Activated CD4-positive, alpha-beta T cell treated with anti-CD3 and anti-CD28 coated beads, Interleukin-2, amount 50 U/mL, for 16 hours (primary cell): ENCODE data around the gene COX5A.

Experiments
- DNase-seq: peaks from one replicate; pipeline ENCODE4 v3.0.0-alpha.2; 2020

COX5A gene

GRCh38 chr15:74937590-74938371 lies at the start of gene COX5A:
Gene COX5A (minus strand): TSS chr15:74938073. CDS start chr15:74938014, 59 bp downstream.
- DNase-seq, result peak; percentile 95

- DNase-seq, result peak; percentile 86
Measured at GRCh38 chr15:74983725-74984231, 45.9 kb upstream of the COX5A start.

- DNase-seq, result no peak
Measured at GRCh38 chr15:74982183-74982582, 44.3 kb upstream of the COX5A start.

- DNase-seq, result peak; percentile 62
Measured at GRCh38 chr15:74978503-74978902, 40.6 kb upstream of the COX5A start.

DNA sequence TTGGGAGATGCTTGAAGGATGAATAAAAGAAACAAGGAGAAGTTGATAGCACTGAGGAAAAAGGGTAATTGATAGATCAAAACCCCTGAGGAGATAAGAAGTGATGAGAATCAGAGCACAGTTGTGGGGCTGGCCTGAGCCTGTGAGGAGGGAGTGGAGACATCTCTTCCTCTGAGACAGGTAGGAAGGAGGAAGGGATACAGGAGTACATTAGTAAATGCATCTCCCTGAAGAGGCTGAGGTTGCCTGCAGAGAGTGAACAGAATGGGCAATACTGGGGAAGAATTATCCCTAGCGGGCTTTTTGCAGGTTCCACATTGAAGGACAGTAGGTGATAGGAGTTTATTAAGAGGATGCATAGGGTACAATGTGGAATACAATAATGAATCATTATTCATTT lies 40.2 kb upstream of the COX5A start:
- no peak for DNase-seq

DNA sequence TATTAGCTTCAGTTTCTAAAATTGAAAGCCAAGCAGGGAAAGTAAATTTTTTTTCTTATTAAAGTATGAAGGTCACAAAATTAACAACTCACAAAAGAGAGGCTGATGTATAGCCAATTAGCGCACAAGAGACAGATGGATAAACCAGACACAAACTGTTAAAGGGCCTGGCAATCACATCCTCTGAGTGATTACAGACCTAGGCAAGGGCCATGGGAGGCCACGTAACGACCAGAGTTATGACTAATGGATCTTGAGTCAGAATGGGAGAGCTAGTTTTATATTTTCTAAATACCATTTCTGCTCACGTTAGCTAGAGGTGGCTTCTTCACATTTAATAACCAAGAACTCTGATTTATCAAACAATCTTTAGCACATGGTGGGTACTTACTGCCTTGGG lies 39.7 kb upstream of the COX5A start:
- DNase-seq, result peak; percentile 80

DNA sequence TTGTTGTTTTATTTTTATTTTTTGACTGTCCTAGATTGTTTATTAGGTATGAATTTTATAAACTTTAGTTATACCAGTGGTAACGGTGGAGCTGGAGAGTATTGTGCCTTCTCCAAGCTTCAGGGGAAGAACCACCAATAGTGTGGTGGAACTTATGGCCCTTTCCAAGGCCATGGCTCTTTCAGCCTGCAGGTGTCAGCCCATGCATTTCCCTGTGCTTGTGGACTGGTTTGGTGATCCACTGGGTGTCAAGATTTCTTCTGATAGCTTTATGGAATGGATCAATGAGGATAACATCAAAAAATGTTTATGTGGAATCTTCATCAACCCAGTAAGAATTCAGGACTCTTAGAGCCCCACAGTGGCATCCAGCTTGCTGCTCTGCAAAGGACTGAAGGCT lies 38.3 kb upstream of the COX5A start:
- no peak for DNase-seq

GRCh38 chr15:74967670-74968069 lies 29.8 kb upstream of the COX5A start:
- no peak for DNase-seq

GRCh38 chr15:74964794-74965193 lies 26.9 kb upstream of the COX5A start:
- no peak for DNase-seq

DNA sequence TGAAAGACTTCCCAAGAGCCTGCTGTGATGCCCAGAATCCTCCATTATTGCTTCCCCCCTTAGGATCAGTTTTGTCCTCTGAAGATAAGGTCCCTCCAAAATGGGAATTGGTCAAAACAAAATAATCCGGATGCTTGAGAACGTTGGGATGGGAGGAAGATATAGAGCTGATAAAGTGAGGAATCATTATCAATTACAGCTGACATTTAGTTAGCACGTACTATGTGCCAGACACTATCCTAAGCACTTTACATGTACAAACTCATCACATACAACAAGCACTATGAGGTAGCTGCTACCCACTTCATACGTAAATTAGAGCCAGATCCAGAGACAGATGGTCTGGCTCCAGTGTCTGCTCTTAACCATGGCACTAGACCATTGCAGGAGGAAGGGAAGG lies 25.3 kb upstream of the COX5A start:
- no peak for DNase-seq

DNA sequence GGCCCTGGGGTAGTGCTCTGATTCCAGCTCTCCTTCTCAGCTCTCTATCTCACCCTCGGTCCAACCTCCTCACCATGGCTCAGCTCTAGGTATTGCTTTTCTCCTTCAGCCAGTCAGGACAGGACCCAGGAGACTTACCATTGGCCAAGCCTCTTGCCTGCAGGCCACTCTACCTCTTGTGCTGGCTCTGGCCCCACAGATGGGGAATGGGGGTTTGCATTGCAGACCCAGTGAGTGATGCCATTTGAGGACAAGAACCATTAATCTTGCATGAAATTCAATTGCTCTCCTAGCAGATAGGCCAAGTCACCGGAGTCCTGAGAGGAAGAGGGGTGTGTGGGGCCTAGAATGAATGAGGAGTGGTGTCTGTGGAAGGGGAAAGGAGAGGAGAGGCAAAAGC lies 24.8 kb upstream of the COX5A start:
- no peak for DNase-seq

DNA sequence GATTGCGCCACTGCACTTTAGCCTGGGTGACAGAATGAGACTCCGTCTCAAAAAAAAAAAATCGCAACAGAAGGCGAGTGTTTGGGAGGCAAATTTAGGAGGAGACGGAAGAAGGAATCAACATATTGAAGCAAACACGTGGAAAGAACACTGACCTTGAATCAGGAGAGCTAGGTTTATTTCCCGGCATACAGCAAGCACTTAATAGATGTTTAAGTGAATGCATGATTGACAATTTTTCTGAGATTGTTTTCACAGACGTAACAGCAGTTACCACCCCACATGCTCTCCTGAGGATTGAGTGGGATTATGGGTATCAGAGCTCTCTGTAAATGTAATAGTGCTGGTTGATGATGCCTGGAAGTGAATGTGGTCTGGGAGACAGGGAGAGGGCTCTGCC lies 24.3 kb upstream of the COX5A start:
- DNase-seq, result no peak

GRCh38 chr15:74961616-74962015 lies 23.7 kb upstream of the COX5A start:
- no peak for DNase-seq

- peak; percentile 30 for DNase-seq
Measured at GRCh38 chr15:74960995-74961588, 23.2 kb upstream of the COX5A start.

GRCh38 chr15:74960286-74960685 lies 22.4 kb upstream of the COX5A start:
- no peak for DNase-seq

GRCh38 chr15:74959586-74959939 lies 21.7 kb upstream of the COX5A start:
- DNase-seq, result no peak

DNA sequence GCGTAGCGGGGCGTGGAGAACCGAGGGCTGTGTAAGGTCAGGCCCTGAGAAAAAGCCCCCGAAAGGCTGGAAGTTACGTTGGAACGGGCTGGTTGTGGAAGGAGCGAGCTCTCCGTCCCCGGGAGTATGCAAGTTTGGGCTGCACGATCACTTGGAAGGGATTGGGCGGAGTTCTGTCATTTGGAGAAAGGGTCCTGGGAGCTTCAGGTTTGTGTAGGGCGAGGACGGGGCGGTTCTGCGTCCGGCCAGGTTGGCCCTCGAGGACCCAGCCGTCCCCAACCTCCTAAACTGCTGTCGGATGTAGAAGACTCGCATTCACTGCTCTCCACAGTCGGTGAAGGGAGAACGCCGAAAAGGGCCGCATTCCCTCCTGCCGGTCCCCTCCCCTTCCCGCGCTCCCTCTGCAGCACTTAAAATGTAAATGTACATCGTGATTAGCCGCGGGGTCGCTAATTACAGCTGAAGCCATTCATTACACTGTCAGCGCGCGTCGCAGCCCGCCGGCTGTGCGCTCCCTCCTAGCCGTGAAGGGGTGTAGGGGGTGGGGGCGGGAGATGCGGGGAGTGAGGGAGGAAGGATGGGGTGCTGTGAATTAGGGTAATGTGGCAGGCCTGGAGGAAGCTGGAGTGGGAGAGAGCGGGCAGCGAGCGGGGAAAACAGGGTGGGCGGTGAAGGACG lies 21.2 kb upstream of the COX5A start:
- no peak for DNase-seq

DNA sequence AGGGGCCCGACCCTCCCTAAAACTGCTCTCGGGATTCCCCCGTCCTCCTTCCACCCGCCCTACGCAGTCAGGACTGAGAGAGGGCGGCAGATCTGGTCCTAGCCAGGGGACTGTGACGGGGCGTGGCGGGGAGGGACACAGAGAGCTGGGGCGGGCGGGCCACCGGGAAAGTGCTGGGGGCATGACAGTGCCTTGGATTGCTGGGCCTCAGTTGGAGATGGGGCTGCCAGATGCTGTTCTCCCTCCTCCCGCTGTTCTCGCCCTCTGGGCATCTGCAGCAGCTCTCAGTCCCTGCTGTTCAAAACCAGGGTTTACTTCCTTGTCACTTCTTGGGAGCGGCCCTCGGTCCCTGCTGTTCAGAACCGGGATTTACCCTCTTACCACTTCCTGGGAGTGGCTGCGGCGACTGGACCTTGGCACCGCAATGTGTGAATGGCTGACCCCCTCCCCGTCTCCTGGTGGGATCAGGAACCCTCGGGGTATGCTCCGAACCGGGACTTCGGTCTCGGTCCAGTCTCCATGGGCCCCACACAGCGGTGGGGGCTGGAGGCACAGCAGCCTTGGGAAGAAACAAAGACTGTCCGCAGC lies 20.5 kb upstream of the COX5A start:
- DNase-seq, result no peak

GRCh38 chr15:74957476-74958035 lies 19.7 kb upstream of the COX5A start:
- no peak for DNase-seq

GRCh38 chr15:74956648-74957475 lies 19.0 kb upstream of the COX5A start, which contains the start of gene RPP25:
Gene RPP25 (minus strand): TSS chr15:74956772. CDS start chr15:74956583, 189 bp downstream.
- DNase-seq, result peak; percentile 79

GRCh38 chr15:74955796-74956647 lies 18.1 kb upstream of the COX5A start:
- peak; percentile 75 for DNase-seq
